PC-3 (cell line): ENCODE data around the gene IQCN. TPM values are rescaled to one million over a fixed set of nuclear protein-coding genes. Genes with fewer than 3 reads are reported as not detected.
A peak's percentile ranks its signal among the peaks of the same experiment; 100 is the strongest.
"Not testable (repeated sequence)": the region's sequence is repeated elsewhere in the genome, so short reads cannot be mapped to it uniquely, and the experiment has no call there.

ENCODE experiments used
- ATAC-seq: fragments of 200-7000 bp; cut with Tn5 transposase; 2 replicates; pipeline ENCODE4 v1.9.1; 2020; ENCODE audit warnings: mild to moderate bottlenecking, moderate library complexity
- BruUV-seq: library from RNA; stranded (reverse); fragments of 400-500 nt; replicated peaks from 2 replicates; lab custom pipeline; 2021; lab: Mats Ljungman, UMichigan
- CTCF ChIA-PET: fragments of 300-600 bp; sonication (Branson Sonifier 250); formaldehyde crosslinking; loops from one replicate; lab custom pipeline; 2022; ENCODE audit warnings: antibody characterized with exemption; lab: Charles Lee
- POLR2A ChIA-PET: fragments of 300-600 bp; sonication (Branson Sonifier 250); formaldehyde crosslinking; loops from one replicate; lab custom pipeline; 2022; ENCODE audit warnings: antibody characterized with exemption; ENCODE audit not compliant: unreplicated experiment; lab: Charles Lee
- DNase-seq: peaks from one replicate; pipeline ENCODE4 v3.0.0-alpha.2; 2015
- H2AFZ ChIP-seq: fragments of 300-600 bp; sonication (generic); 2 replicates; pipeline ENCODE4 v1.6.0; 2016; ENCODE audit warnings: antibody characterized with exemption, low read length
- H3F3A ChIP-seq: fragments of 300-600 bp; sonication (generic); one replicate; pipeline ENCODE4 v1.6.0; 2017; ENCODE audit warnings: antibody characterized with exemption, low read length, control low read depth, mild to moderate bottlenecking; ENCODE audit not compliant: unreplicated experiment
- H3K27ac ChIP-seq: fragments of 300-600 bp; sonication (generic); 2 replicates; pipeline ENCODE4 v1.5.1; 2016; ENCODE audit warnings: mild to moderate bottlenecking, low read length
- H3K27me3 ChIP-seq: fragments of 300-600 bp; sonication (generic); 2 replicates; pipeline ENCODE4 v1.6.1; 2016; ENCODE audit warnings: low read length, mixed read lengths
- H3K36me3 ChIP-seq: fragments of 300-600 bp; sonication (generic); 2 replicates; pipeline ENCODE4 v1.6.1; 2016; ENCODE audit warnings: low read depth, mixed run types, low read length, mixed read lengths
- H3K4me1 ChIP-seq: fragments of 300-600 bp; sonication (generic); 2 replicates; pipeline ENCODE4 v1.5.1; 2016; ENCODE audit warnings: low read length; ENCODE audit not compliant: insufficient read depth
- H3K4me2 ChIP-seq: fragments of 300-600 bp; sonication (generic); 2 replicates; pipeline ENCODE4 v1.6.0; 2016; ENCODE audit warnings: low read length
- H3K4me3 ChIP-seq: fragments of 300-600 bp; sonication (generic); 2 replicates; pipeline ENCODE4 v1.5.1; 2016; ENCODE audit warnings: mild to moderate bottlenecking, low read length, mixed read lengths
- H3K79me2 ChIP-seq: fragments of 300-600 bp; sonication (generic); 2 replicates; pipeline ENCODE4 v1.6.1; 2017; ENCODE audit warnings: low read length, mixed read lengths
- H3K9ac ChIP-seq: fragments of 300-600 bp; sonication (generic); 2 replicates; pipeline ENCODE4 v1.6.0; 2016; ENCODE audit warnings: mild to moderate bottlenecking, low read length
- H3K9me2 ChIP-seq: fragments of 300-600 bp; sonication (generic); replicated peaks from 2 replicates; pipeline ENCODE4 v1.6.1; 2016; ENCODE audit warnings: mixed run types, low read length, mixed read lengths
- H3K9me3 ChIP-seq: fragments of 300-600 bp; sonication (generic); 2 replicates; pipeline ENCODE4 v1.6.1; 2016; ENCODE audit warnings: low read length, mixed read lengths
- H4K20me1 ChIP-seq: fragments of 300-600 bp; sonication (generic); 2 replicates; pipeline ENCODE4 v1.6.1; 2016; ENCODE audit warnings: low read length, mixed read lengths
- EZH2 ChIP-seq: fragments of 300-600 bp; sonication (generic); IDR thresholded peaks from one replicate; pipeline ENCODE4 v1.6.1; 2017; ENCODE audit warnings: antibody characterized with exemption, mild to moderate bottlenecking, low read length; ENCODE audit not compliant: unreplicated experiment
- EZH2phosphoT487 ChIP-seq: fragments of 300-600 bp; sonication (generic); IDR thresholded peaks from 2 replicates; pipeline ENCODE4 v1.6.1; 2018; ENCODE audit warnings: mild to moderate bottlenecking, antibody characterized with exemption, low read length, borderline replicate concordance
- intact Hi-C: fragments of 100-400 bp; cut with micrococcal nuclease; formaldehyde crosslinking; loops from 2 replicates; pipeline ENCODE4 v1.9.0; 2023
- total RNA-seq: library from RNA; depleted of rRNA; stranded (reverse); fragments of >200 nt; gene quantifications from 2 replicates; pipeline ENCODE4 v1.2.3, GENCODE V29; 2014
- TF ChIP-seq, protein P1 (sequence below): fragments of 300-600 bp; sonication (generic); conservative IDR thresholded peaks from 2 replicates; pipeline ENCODE4 v1.5.1; 2017; ENCODE audit warnings: antibody characterized with exemption, low read depth, mild to moderate bottlenecking, low read length

The IQCN gene
- total RNA-seq, 1 experiment from 2014 or later: 0.33 TPM

DNA sequence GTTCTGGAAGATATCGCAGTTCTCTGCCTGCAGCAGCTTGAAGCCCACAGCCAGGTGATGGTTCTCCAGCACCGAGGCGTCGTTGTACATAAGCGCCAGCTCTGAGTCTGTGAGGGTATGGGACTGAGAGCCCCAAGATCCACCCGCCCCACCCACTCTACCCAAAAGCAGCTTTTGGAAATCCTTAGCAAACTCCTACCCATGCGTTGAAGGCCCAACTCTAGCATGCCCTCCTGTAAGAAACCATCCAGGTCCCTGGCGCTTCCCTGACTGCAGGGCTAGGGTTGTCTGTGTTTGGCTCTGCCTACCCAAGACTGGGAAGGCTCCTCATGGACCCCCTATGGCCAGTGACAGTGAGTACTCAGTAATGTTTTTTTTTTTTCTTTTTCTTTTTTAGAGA lies 57.5 kb downstream of the IQCN start:
- H3K27ac ChIP-seq: no peak overlapping the region
- H3K27me3 ChIP-seq: no peaks in the 10 kb centered on the region
- no peak overlapping the region for H3K4me2 ChIP-seq
- ChIA-PET POLR2A (no interaction called here), CTCF (no interaction called here)
- no peak overlapping the region for H2AFZ ChIP-seq
- peaks cover 4% of the 10 kb centered on the region for H3K4me1 ChIP-seq
- DNase-seq (no peak), ATAC-seq (no peak)
- H4K20me1 ChIP-seq: no peaks in the 10 kb centered on the region
- no peaks in the 10 kb centered on the region for H3K79me2 ChIP-seq
- intact Hi-C loops: no loop called here
- no peak for TF ChIP-seq EZH2phosphoT487
- TF ChIP-seq, protein P1, sequence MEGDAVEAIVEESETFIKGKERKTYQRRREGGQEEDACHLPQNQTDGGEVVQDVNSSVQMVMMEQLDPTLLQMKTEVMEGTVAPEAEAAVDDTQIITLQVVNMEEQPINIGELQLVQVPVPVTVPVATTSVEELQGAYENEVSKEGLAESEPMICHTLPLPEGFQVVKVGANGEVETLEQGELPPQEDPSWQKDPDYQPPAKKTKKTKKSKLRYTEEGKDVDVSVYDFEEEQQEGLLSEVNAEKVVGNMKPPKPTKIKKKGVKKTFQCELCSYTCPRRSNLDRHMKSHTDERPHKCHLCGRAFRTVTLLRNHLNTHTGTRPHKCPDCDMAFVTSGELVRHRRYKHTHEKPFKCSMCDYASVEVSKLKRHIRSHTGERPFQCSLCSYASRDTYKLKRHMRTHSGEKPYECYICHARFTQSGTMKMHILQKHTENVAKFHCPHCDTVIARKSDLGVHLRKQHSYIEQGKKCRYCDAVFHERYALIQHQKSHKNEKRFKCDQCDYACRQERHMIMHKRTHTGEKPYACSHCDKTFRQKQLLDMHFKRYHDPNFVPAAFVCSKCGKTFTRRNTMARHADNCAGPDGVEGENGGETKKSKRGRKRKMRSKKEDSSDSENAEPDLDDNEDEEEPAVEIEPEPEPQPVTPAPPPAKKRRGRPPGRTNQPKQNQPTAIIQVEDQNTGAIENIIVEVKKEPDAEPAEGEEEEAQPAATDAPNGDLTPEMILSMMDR: no peak
- TF ChIP-seq EZH2: no peak
- no peak overlapping the region for H3K4me3 ChIP-seq
- no peaks in the 10 kb centered on the region for H3K9me3 ChIP-seq
- no peak overlapping the region for H3K9ac ChIP-seq
- BruUV-seq: no TSS peak
- no peaks in the 10 kb centered on the region for H3F3A ChIP-seq
- no peaks in the 10 kb centered on the region for H3K9me2 ChIP-seq
- no peaks in the 10 kb centered on the region for H3K36me3 ChIP-seq

DNA sequence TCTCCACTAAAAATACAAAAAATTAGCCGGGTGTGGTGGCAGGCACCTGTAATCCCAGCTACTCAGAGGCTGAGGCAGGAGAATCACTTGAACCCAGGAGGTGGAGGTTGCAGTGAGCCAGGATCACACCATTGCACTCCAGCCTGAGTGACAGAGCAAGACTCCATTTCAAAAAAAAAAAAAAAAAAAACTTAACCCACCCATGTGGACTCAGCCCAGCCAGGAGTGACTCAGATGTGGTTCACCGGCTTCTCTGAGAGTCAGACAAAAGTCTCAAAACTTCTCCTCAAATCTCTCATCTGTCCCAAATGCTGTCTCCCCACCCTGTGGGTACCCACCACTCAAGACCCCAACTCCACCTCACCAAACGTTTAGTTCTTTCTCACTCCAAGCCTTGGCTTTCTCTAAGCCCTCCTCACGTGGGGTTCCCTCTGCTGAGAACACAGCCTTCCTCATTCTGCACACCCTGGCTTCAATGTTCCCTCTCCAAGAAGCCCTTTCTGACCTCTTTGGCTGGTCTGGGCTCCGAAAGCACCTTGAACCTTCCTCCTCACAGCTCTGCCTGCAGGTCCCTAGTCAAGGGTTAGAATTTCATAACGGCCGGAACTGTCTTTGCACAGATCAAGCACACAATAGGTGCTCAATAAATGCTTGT lies 59.3 kb downstream of the IQCN start:
- POLR2A ChIA-PET: no interaction called here
- Histone ChIP-seq H3K27ac (no peak overlapping the region), H3K27me3 (no peaks in the 10 kb centered on the region), H3K4me1 (peaks cover 4% of the 10 kb centered on the region), H3K4me3 (no peak overlapping the region), H3K4me2 (peak overlapping the region; percentile 15; the same call in 1 of the 2 replicates), H3F3A (no peaks in the 10 kb centered on the region), H3K36me3 (no peaks in the 10 kb centered on the region), H2AFZ (peak overlapping the region; percentile 6; the same call in 1 of the 2 replicates), H3K79me2 (no peaks in the 10 kb centered on the region), H4K20me1 (no peaks in the 10 kb centered on the region), H3K9me3 (no peaks in the 10 kb centered on the region), H3K9me2 (no peaks in the 10 kb centered on the region), H3K9ac (no peak overlapping the region)
- intact Hi-C loops: no loop called here
- BruUV-seq: no TSS peak
- ATAC-seq (peak; percentile 78), DNase-seq (peak; percentile 61)
- TF ChIP-seq, protein P1: no peak
- CTCF ChIA-PET: no interaction called here

DNA sequence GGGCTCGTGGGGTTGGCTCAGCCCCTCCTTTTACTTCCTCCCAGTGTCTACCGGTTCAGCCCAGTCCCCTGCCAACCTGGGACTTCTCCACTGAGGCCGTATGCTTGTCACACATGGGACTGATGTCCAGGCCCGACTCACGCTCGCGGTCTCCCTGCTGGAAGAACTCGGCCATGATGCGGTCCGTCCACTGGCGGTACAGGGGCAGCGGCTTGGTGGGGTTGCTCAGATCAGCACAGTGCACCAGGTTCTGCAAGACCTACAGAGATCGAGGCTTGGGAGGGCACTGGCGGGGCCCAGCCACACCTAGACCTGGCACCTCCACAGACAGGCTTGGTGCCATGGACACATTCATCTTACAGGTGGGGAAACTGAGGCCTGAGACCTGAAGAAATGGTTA lies 62.6 kb downstream of the IQCN start:
- Histone ChIP-seq H4K20me1 (no peaks in the 10 kb centered on the region), H3K36me3 (no peaks in the 10 kb centered on the region), H3K4me3 (no peak overlapping the region), H3K9me3 (no peaks in the 10 kb centered on the region), H3K79me2 (no peaks in the 10 kb centered on the region), H3K27me3 (no peaks in the 10 kb centered on the region), H3F3A (no peaks in the 10 kb centered on the region), H3K27ac (no peak overlapping the region), H3K9ac (no peak overlapping the region), H3K4me1 (peaks cover 8% of the 10 kb centered on the region), H2AFZ (no peak overlapping the region), H3K4me2 (no peak overlapping the region), H3K9me2 (no peaks in the 10 kb centered on the region)
- TF ChIP-seq, protein P1: no peak
- TF ChIP-seq EZH2phosphoT487 (no peak), EZH2 (no peak)
- intact Hi-C loops: no loop called here
- no peak for ATAC-seq
- no peak for DNase-seq
- no TSS peak for BruUV-seq
- CTCF ChIA-PET: no interaction called here
- POLR2A ChIA-PET: no interaction called here

DNA sequence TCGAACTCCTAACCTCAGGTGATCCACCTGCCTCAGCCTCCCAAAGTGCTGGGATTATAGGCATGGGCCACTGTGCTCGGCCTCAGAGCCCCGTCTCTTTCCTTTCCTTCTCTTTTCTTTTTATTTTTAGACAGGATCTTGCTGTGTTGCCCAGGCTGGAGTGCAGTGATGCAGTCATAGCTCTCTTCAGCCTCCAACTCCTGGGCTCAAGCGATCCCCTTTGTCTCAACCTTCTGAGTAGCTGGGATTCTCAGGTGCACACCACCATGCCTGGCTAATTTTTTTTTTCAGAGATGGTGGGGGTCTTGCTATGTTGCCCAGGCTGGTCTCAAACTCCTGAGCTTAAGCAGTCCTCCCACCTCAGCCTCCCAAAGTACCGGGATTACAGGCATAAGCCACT lies 64.3 kb downstream of the IQCN start:
- H3K4me2 ChIP-seq, H4K20me1 ChIP-seq, ATAC-seq, H3K9me3 ChIP-seq, H3K4me3 ChIP-seq, DNase-seq, H2AFZ ChIP-seq, BruUV-seq, H3K36me3 ChIP-seq, H3K27me3 ChIP-seq, H3F3A ChIP-seq, H3K27ac ChIP-seq, H3K9me2 ChIP-seq, H3K9ac ChIP-seq, POLR2A ChIA-PET, H3K79me2 ChIP-seq, H3K4me1 ChIP-seq: not testable (repeated sequence)
- intact Hi-C loops: loop anchor here (10.0 kb wide), 2 partner anchors 115 to 205 kb away; partner anchors contain the start of genes LSM4 and SSBP4
- CTCF ChIA-PET: interaction anchor here (0.6 kb wide), 1 partner anchor 170 kb away, joined by 3 read pairs; no protein-coding TSS in a partner anchor
